Esophagus muscularis mucosa (tissue), 4 donors: ENCODE data around the gene PLXDC1. TPM values are rescaled to one million over a fixed set of nuclear protein-coding genes. Genes with fewer than 3 reads are reported as not detected.
A peak's percentile ranks its signal among the peaks of the same experiment; 100 is the strongest.

Experiments
- DNase-seq: peaks from one replicate; pipeline ENCODE4 v3.0.0-alpha.2; 2017; ENCODE audit errors: extremely low spot score
- H3K27ac ChIP-seq, 4 donors: fragments of 200-600 bp; sonication (generic); replicated peaks in 1 of 4; 1 replicate in 3 of 4; 2 replicates in 1 of 4; pipeline ENCODE4 v1.5.1; 2016 to 2019; ENCODE audit warnings: mild to moderate bottlenecking in 1 of 4
- H3K27me3 ChIP-seq, 4 donors: fragments of 200-600 bp; sonication (generic); one replicate each; pipeline versions ENCODE4 v1.5.1 to v1.6.0; 2016 to 2019
- H3K36me3 ChIP-seq, 4 donors: fragments of 200-600 bp; sonication (generic); one replicate each; pipeline ENCODE4 v1.5.1; 2016 to 2019
- H3K4me1 ChIP-seq, 4 donors: fragments of 200-600 bp; sonication (generic); one replicate each; pipeline ENCODE4 v1.5.1; 2016 to 2019
- H3K4me3 ChIP-seq, 4 donors: fragments of 200-600 bp; sonication (generic); 1 replicate in 2 of 4; 2 replicates in 2 of 4; pipeline ENCODE4 v1.5.1; 2016 to 2019; ENCODE audit warnings: mild to moderate bottlenecking in 4 of 4, moderate library complexity in 1 of 4
- H3K9me3 ChIP-seq, 4 donors: fragments of 200-600 bp; sonication (generic); 1 replicate in 3 of 4; 2 replicates in 1 of 4; pipeline ENCODE4 v1.5.1; 2016 to 2019
- EP300 ChIP-seq: sonication (generic); formaldehyde crosslinking; IDR thresholded peaks from one replicate; pipeline ENCODE4 v1.6.1; 2017; ENCODE audit warnings: antibody characterized with exemption
- POLR2A ChIP-seq: fragments of 450-650 bp; IDR thresholded peaks from one replicate; pipeline ENCODE4 v1.6.1; 2017; ENCODE audit warnings: antibody characterized with exemption, moderate library complexity, mild to moderate bottlenecking, low read depth
- POLR2AphosphoS5 ChIP-seq, 2 donors: sonication (generic); formaldehyde crosslinking; IDR thresholded peaks; one replicate each; pipeline ENCODE4 v1.6.1; 2017; ENCODE audit warnings: antibody characterized with exemption in 2 of 2
- WGBS: methylation state at CpG from one replicate; pipeline ENCODE4 v1.1.5; 2018; 5-methylcytosine and 5-hydroxymethylcytosine counted together
- intact Hi-C: fragments of 100-400 bp; cut with DNase I; formaldehyde crosslinking; loops from one replicate; pipeline ENCODE4 v1.15.1; 2023
- total RNA-seq, 4 donors: library from RNA; depleted of rRNA; stranded (reverse); fragments of >200 nt; gene quantifications; one replicate each; pipeline versions ENCODE4 v1.1.0 to v1.2.1, GENCODE V29; 2016
- TF ChIP-seq, protein P1 (sequence below), 3 experiments: fragments of 200-600 bp in 2 of 3; fragments of 450-650 bp in 1 of 3; sonication (generic) in 2 of 3; IDR thresholded peaks; one replicate each; pipeline ENCODE4 v1.5.1; 2017 to 2019; ENCODE audit warnings: antibody characterized with exemption in 3 of 3, mild to moderate bottlenecking in 2 of 3, moderate library complexity in 1 of 3

PLXDC1 gene
- total RNA-seq, 4 donors from 2014 or later: 7.5 to 17.0 (median 11.0) TPM

DNA sequence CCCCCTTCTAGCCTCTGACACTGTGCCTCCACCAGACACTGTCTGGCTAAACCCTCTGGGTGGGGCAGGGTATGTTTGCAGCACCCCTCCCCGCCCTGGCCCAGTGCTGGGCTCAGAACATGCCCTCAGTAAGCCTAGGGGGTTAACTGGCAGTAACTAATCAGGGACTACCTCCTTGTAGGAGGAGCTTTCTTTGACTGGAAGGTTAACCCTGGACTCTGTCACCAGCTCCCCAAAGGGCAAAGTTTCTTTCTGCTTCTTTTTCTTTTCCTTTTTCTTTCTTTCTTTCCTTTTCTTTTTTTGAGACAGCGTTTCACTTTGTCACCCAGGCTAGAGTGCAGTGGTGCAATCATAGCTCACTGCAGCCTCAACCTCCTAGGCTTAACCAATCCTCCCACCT lies 76.8 kb downstream of the PLXDC1 start:
- H3K4me1 ChIP-seq: peaks cover 0 to 2% (median under 1%) of the 10 kb centered on the region in 4 donors
- no peaks in the 10 kb centered on the region for H3K27me3 ChIP-seq
- intact Hi-C loops: no loop called here
- H3K27ac ChIP-seq: no peak overlapping the region
- no peak for TF ChIP-seq EP300
- TF ChIP-seq, protein P1, sequence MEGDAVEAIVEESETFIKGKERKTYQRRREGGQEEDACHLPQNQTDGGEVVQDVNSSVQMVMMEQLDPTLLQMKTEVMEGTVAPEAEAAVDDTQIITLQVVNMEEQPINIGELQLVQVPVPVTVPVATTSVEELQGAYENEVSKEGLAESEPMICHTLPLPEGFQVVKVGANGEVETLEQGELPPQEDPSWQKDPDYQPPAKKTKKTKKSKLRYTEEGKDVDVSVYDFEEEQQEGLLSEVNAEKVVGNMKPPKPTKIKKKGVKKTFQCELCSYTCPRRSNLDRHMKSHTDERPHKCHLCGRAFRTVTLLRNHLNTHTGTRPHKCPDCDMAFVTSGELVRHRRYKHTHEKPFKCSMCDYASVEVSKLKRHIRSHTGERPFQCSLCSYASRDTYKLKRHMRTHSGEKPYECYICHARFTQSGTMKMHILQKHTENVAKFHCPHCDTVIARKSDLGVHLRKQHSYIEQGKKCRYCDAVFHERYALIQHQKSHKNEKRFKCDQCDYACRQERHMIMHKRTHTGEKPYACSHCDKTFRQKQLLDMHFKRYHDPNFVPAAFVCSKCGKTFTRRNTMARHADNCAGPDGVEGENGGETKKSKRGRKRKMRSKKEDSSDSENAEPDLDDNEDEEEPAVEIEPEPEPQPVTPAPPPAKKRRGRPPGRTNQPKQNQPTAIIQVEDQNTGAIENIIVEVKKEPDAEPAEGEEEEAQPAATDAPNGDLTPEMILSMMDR (IDR thresholded peaks at IDR 0.05): no peak
- TF ChIP-seq POLR2AphosphoS5 (IDR thresholded peaks at IDR 0.05): no peak
- H3K36me3 ChIP-seq: no peaks in the 10 kb centered on the region
- WGBS: 96% methylated on average over 2 of the region's 2 CpGs
- H3K4me3 ChIP-seq: no peak overlapping the region
- no peak for DNase-seq
- no peaks in the 10 kb centered on the region for H3K9me3 ChIP-seq

- TF ChIP-seq POLR2AphosphoS5 (IDR thresholded peaks at IDR 0.05) (no peak), EP300 (no peak), POLR2A (no peak)
- TF ChIP-seq, protein P1 (IDR thresholded peaks at IDR 0.05): no peak
- peaks cover 0 to 5% (median 0%) of the 10 kb centered on the region in 4 donors for H3K4me1 ChIP-seq
- no peak overlapping the region for H3K4me3 ChIP-seq
- H3K27me3 ChIP-seq: no peaks in the 10 kb centered on the region
- H3K36me3 ChIP-seq: no peaks in the 10 kb centered on the region
- no peaks in the 10 kb centered on the region for H3K9me3 ChIP-seq
- WGBS: 78% methylated on average over 1 of the region's 1 CpG
- H3K27ac ChIP-seq: no peak overlapping the region
- DNase-seq: no peak
- intact Hi-C loops: no loop called here
Measured at GRCh38 chr17:39073916-39074315, 77.5 kb downstream of the PLXDC1 start.

- Histone ChIP-seq H3K27ac (no peak overlapping the region), H3K4me1 (peaks cover 0 to 5% (median 0%) of the 10 kb centered on the region in 4 donors), H3K36me3 (no peaks in the 10 kb centered on the region), H3K4me3 (no peak overlapping the region), H3K9me3 (no peaks in the 10 kb centered on the region), H3K27me3 (no peaks in the 10 kb centered on the region)
- WGBS: 100% methylated on average over 3 of the region's 3 CpGs
- intact Hi-C loops: no loop called here
- DNase-seq: no peak
- TF ChIP-seq EP300 (no peak), POLR2AphosphoS5 (IDR thresholded peaks at IDR 0.05) (no peak), POLR2A (no peak)
- TF ChIP-seq, protein P1 (IDR thresholded peaks at IDR 0.05): no peak
Measured at GRCh38 chr17:39073353-39073752, 78.1 kb downstream of the PLXDC1 start.

GRCh38 chr17:39071573-39071972 lies 79.9 kb downstream of the PLXDC1 start:
- intact Hi-C loops: no loop called here
- Histone ChIP-seq H3K27ac (no peak overlapping the region), H3K36me3 (no peaks in the 10 kb centered on the region), H3K4me1 (peaks cover 0 to 5% (median 0%) of the 10 kb centered on the region in 4 donors), H3K4me3 (no peak overlapping the region), H3K27me3 (no peaks in the 10 kb centered on the region), H3K9me3 (no peaks in the 10 kb centered on the region)
- 71% methylated on average over 2 of the region's 4 CpGs for WGBS
- DNase-seq: no peak
- TF ChIP-seq, protein P1 (IDR thresholded peaks at IDR 0.05): no peak
- TF ChIP-seq POLR2AphosphoS5 (IDR thresholded peaks at IDR 0.05) (no peak), POLR2A (no peak), EP300 (no peak)

- no peaks in the 10 kb centered on the region for H3K36me3 ChIP-seq
- intact Hi-C loops: loop anchor here (5.0 kb wide), 1 partner anchor 87 kb away; no protein-coding TSS in a partner anchor
- no peak for DNase-seq
- H3K27ac ChIP-seq: no peak overlapping the region
- no peaks in the 10 kb centered on the region for H3K27me3 ChIP-seq
- H3K4me3 ChIP-seq: no peak overlapping the region
- H3K4me1 ChIP-seq: peaks cover 0 to 12% (median 4%) of the 10 kb centered on the region in 4 donors
- TF ChIP-seq POLR2A: no peak
- no peak for TF ChIP-seq EP300
- TF ChIP-seq, protein P1 (IDR thresholded peaks at IDR 0.05): peak; percentile 50 to 66 (median 62)
- TF ChIP-seq POLR2AphosphoS5 (IDR thresholded peaks at IDR 0.05): no peak
- WGBS: 69% methylated on average over 8 of the region's 8 CpGs
- no peaks in the 10 kb centered on the region for H3K9me3 ChIP-seq
Measured at GRCh38 chr17:39069114-39069756, 82.2 kb downstream of the PLXDC1 start.
